Liver (tissue), 9 donors: ENCODE data around the gene KCNK3. TPM values are rescaled to one million over a fixed set of nuclear protein-coding genes. Genes with fewer than 3 reads are reported as not detected.

ENCODE experiments used
- DNase-seq: peaks from one replicate; pipeline ENCODE4 v3.0.0-alpha.2; 2017; ENCODE audit warnings: low spot score
- H3K27ac ChIP-seq, 2 donors: one replicate each; pipeline ENCODE4 v1.7.0; 2013; ENCODE audit warnings: inconsistent platforms in 2 of 2, low read length in 2 of 2, control low read depth in 1 of 2, low read depth in 1 of 2, mild to moderate bottlenecking in 1 of 2
- H3K27me3 ChIP-seq, 4 donors: one replicate each; pipeline versions ENCODE4 v1.6.1 to v1.7.0; 2013; ENCODE audit warnings: low read length in 3 of 4, inconsistent platforms in 1 of 4, mild to moderate bottlenecking in 1 of 4, moderate library complexity in 1 of 4; ENCODE audit not compliant: control insufficient read depth in 4 of 4, insufficient read depth in 4 of 4
- H3K36me3 ChIP-seq, 4 donors: one replicate each; pipeline versions ENCODE4 v1.6.1 to v1.7.0; 2013; ENCODE audit warnings: low read length in 3 of 4, mild to moderate bottlenecking in 3 of 4, low read depth in 1 of 4, moderate library complexity in 1 of 4; ENCODE audit not compliant: control insufficient read depth in 4 of 4, insufficient read depth in 3 of 4
- H3K4me1 ChIP-seq, 4 donors: one replicate each; pipeline versions ENCODE4 v1.6.1 to v1.7.0; 2013; ENCODE audit warnings: low read length in 3 of 4, mild to moderate bottlenecking in 3 of 4, moderate library complexity in 1 of 4; ENCODE audit not compliant: control insufficient read depth in 4 of 4, insufficient read depth in 4 of 4
- H3K4me3 ChIP-seq, 3 donors: one replicate each; pipeline versions ENCODE4 v1.6.1 to v1.7.0; 2013; ENCODE audit warnings: low read length in 3 of 3, control low read depth in 1 of 3, low read depth in 1 of 3, mild to moderate bottlenecking in 1 of 3
- H3K9ac ChIP-seq, 2 donors: one replicate each; pipeline ENCODE4 v1.7.0; 2013; ENCODE audit warnings: low read length in 2 of 2, mild to moderate bottlenecking in 2 of 2, moderate library complexity in 2 of 2, control low read depth in 1 of 2, low read depth in 1 of 2
- H3K9me3 ChIP-seq, 4 donors: one replicate each; pipeline versions ENCODE4 v1.6.1 to v1.7.0; 2013; ENCODE audit warnings: low read length in 3 of 4; ENCODE audit not compliant: control insufficient read depth in 4 of 4
- ATF3 ChIP-seq: IDR thresholded peaks from 2 replicates; pipeline ENCODE4 v1.6.1; 2016; ENCODE audit warnings: antibody characterized with exemption
- CTCF ChIP-seq: fragments of 150-350 bp; IDR thresholded peaks from 2 replicates; pipeline ENCODE4 v1.5.1; 2017; ENCODE audit warnings: improper control_type of control experiment, low read depth, low read length; ENCODE audit not compliant: missing input control
- EGR1 ChIP-seq, 2 donors: IDR thresholded peaks; 2 replicates each; pipeline ENCODE4 v1.6.1; 2016 to 2018; ENCODE audit warnings: antibody characterized with exemption in 2 of 2, low read depth in 2 of 2
- FOXA1 ChIP-seq: IDR thresholded peaks from 2 replicates; pipeline ENCODE4 v1.6.1; 2016; ENCODE audit warnings: antibody characterized with exemption
- FOXA2 ChIP-seq: IDR thresholded peaks from 2 replicates; pipeline ENCODE4 v1.6.1; 2016; ENCODE audit warnings: antibody characterized with exemption
- GABPA ChIP-seq, 2 donors: IDR thresholded peaks in 1 of 2; conservative IDR thresholded peaks in 1 of 2; 2 replicates each; pipeline ENCODE4 v1.6.1; 2016; ENCODE audit warnings: antibody characterized with exemption in 2 of 2, mild to moderate bottlenecking in 1 of 2, moderate library complexity in 1 of 2
- HNF4A ChIP-seq, 2 donors: conservative IDR thresholded peaks; 2 replicates each; pipeline ENCODE4 v1.6.1; 2016; ENCODE audit warnings: antibody characterized with exemption in 2 of 2, mild to moderate bottlenecking in 2 of 2
- HNF4G ChIP-seq: IDR thresholded peaks from 2 replicates; pipeline ENCODE4 v1.6.1; 2016; ENCODE audit warnings: antibody characterized with exemption
- JUND ChIP-seq, 2 donors: IDR thresholded peaks; 2 replicates each; pipeline ENCODE4 v1.6.1; 2016; ENCODE audit warnings: antibody characterized with exemption in 2 of 2
- MAX ChIP-seq: IDR thresholded peaks from 2 replicates; pipeline ENCODE4 v1.6.1; 2016; ENCODE audit warnings: antibody characterized with exemption
- NR2F2 ChIP-seq: IDR thresholded peaks from 2 replicates; pipeline ENCODE4 v1.6.1; 2016; ENCODE audit warnings: antibody characterized with exemption
- RAD21 ChIP-seq, 2 donors: IDR thresholded peaks; 2 replicates each; pipeline ENCODE4 v1.6.1; 2016; ENCODE audit warnings: antibody characterized with exemption in 2 of 2, mild to moderate bottlenecking in 2 of 2
- REST ChIP-seq: IDR thresholded peaks from 2 replicates; pipeline ENCODE4 v1.6.1; 2016; ENCODE audit warnings: antibody characterized with exemption, mild to moderate bottlenecking
- RXRA ChIP-seq, 2 donors: IDR thresholded peaks; 2 replicates each; pipeline ENCODE4 v1.6.1; 2017 to 2018; ENCODE audit warnings: antibody characterized with exemption in 2 of 2, mild to moderate bottlenecking in 1 of 2
- SP1 ChIP-seq: IDR thresholded peaks from 2 replicates; pipeline ENCODE4 v1.6.1; 2018; ENCODE audit warnings: antibody characterized with exemption, mild to moderate bottlenecking
- TAF1 ChIP-seq: conservative IDR thresholded peaks from 2 replicates; pipeline ENCODE4 v1.6.1; 2016; ENCODE audit warnings: antibody characterized with exemption, mild to moderate bottlenecking
- YY1 ChIP-seq: IDR thresholded peaks from 2 replicates; pipeline ENCODE4 v1.6.1; 2016; ENCODE audit warnings: antibody characterized with exemption, mild to moderate bottlenecking
- ZBTB33 ChIP-seq: IDR thresholded peaks from 2 replicates; pipeline ENCODE4 v1.6.1; 2016; ENCODE audit warnings: antibody characterized with exemption
- WGBS: extraction: QIAGEN DNeasy Blood & Tissue Kit; methylation state at CpG from one replicate; pipeline ENCODE4 v1.1.7; 2013; 5-methylcytosine and 5-hydroxymethylcytosine counted together
- polyA plus RNA-seq, 2 donors: library from polyadenylated mRNA; stranded (reverse) in 1 of 2; unstranded in 1 of 2; fragments of 200-250 nt in 1 of 2; fragments of >200 nt in 1 of 2; fragmentation: Nextera tagmentation in 1 of 2; extraction: Ambion mirVana in 1 of 2; gene quantifications; one replicate each; pipeline versions ENCODE4 v1.2.1 to v1.2.3, GENCODE V29; 2013 to 2015
- total RNA-seq, 2 donors: library from RNA; depleted of rRNA; stranded (reverse); fragments of >200 nt; gene quantifications; one replicate each; pipeline ENCODE4 v1.2.3, GENCODE V29; 2014
- donor health status: healthy.
- donor health status: healthy.
- donor health status: healthy.
- donor health status: healthy.
- donor health status: healthy.

Gene KCNK3
- total and polyA plus RNA-seq, 4 donors: 0.78 to 6.6 (median 2.6) TPM; not detected in 1

- peaks cover 13 to 22% (median 14%) of the 10 kb centered on the region in 4 donors for H3K4me1 ChIP-seq
- TF ChIP-seq NR2F2: no peak
- TF ChIP-seq HNF4G: no peak
- no peak for TF ChIP-seq MAX
- TF ChIP-seq JUND (IDR thresholded peaks at IDR 0.05): no peak
- TF ChIP-seq SP1: no peak
- TF ChIP-seq EGR1 (IDR thresholded peaks at IDR 0.05; ENCODE audit: low read depth in 2 of 2): no peak
- no peak for TF ChIP-seq CTCF
- no peak for TF ChIP-seq YY1
- no peak for TF ChIP-seq REST
- TF ChIP-seq ATF3: no peak
- no peak for TF ChIP-seq GABPA (IDR thresholded peaks at IDR 0.05 in 1 of 2, conservative IDR thresholded peaks at IDR 0.05 in 1 of 2)
- no peak for TF ChIP-seq ZBTB33
- no peak for TF ChIP-seq RAD21 (IDR thresholded peaks at IDR 0.05)
- no peak for TF ChIP-seq HNF4A (conservative IDR thresholded peaks at IDR 0.05)
- TF ChIP-seq FOXA2: no peak
- no peak for TF ChIP-seq TAF1
- no peak for TF ChIP-seq RXRA (IDR thresholded peaks at IDR 0.05)
- no peak for TF ChIP-seq FOXA1
- H3K4me3 ChIP-seq: no peak overlapping the region
- 91% methylated on average over 2 of the region's 2 CpGs for WGBS
- H3K9ac ChIP-seq: no peak overlapping the region
- no peaks in the 10 kb centered on the region for H3K36me3 ChIP-seq
- H3K27ac ChIP-seq: no peak overlapping the region
- DNase-seq: no peak
- H3K27me3 ChIP-seq: no peaks in the 10 kb centered on the region
- no peaks in the 10 kb centered on the region for H3K9me3 ChIP-seq
Observed at GRCh38 chr2:26716769-26717168, 24.2 kb downstream of the KCNK3 start.
